Stimulated activated CD8-positive, alpha-beta memory T cell treated with anti-CD3 and anti-CD28 coated beads, Interleukin-15, amount 100 ng/mL, for 48 hours (primary cell): ENCODE measurements around the gene JAK1.

ENCODE experiments used
- DNase-seq, 2 donors: peaks; one replicate each; pipeline ENCODE4 v3.0.0-alpha.2; 2020; ENCODE audit warnings: low read depth in 2 of 2

JAK1 gene

DNA sequence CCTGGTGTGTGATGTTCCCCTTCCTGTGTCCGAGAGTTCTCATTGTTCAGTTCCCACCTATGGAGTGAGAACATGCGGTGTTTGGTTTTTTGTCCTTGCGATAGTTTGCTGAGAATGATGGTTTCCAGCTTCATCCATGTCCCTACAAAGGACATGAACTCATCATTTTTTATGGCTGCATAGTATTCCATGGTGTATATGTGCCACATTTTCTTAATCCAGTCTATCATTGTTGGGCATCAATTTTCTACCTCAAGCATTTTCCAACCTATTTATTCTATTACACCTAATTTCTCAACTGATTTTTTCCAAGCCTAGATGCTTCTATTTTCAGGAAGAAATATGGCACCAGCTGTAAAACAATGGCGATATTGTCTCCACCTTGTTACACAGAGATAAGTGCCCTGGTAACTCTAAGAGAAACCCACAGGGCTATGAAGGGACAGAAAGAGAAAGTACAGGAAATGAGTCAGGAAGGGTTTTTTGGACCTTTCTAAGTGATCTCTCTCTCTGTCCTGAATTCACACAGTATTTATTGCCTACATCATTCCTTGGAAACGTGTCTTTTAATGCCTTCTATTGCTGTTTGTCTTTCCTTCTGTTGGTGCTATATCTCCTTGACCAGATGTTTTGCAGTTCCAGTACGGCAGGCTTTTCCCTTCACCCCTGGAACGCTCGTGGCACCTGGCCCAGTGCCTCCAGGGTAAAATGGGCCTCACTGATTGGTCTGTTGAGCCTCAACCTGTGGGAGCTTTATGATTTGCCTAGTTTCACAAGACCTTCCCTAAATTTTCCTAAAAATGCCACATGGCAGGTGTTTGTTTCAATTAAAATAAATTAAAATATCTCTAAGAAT lies 14.6 kb upstream of the JAK1 start:
- DNase-seq: no peak

DNA sequence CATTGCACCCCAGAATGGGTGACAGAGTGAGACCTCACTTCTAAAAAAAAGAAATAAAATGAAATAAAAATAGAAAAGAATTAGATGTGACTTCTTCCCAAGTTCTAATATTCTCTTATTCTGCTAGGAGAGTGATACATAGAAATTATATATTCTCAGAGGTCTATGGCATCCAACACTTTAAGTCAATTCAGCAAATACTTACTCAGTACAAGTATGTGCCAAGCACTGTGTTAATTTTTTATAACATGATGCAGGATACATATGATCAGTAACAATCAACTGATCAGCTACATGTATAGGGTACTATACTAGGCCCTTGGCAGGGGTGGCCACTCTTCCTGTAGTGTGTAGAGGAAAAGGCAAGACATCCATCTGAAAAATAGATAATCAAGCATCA lies 13.0 kb upstream of the JAK1 start:
- DNase-seq: no peak

DNA sequence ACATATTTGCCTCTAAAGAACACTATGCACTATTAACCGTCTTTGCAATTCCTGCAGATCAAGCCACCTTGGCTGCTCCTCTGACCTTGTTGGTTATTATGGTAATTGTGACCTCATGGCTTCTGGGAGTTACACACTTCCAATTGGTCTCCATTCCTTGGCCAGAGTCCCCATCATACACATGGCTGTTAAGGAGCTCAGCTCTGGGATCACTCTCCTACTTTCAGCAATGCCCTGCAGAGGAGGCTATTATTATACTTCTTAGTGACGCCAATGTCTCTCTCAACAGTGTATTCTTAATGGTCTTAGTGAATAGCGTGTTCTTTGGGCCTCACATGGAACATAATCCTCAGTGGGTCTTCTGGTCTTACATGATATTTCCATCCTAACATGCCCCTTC lies 10.0 kb upstream of the JAK1 start:
- no peak for DNase-seq

DNA sequence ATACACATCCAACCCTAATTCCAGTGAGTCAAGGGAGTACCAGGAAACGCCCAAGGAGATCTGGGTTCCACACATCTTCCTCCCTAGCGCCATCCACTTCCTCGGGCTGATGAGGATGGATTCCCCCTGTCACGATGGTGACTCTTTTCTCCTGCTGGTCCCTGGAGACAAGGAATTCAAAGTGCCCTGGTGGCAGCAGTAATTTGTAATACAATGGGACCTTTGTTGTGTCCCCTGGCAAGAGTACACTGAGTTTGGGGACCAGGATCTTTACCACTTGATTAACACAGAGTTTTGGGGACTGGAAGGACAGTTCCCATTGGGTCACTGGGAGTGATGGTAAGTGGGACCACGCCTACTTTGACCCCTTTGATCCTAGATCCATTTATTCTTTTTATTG lies 9.4 kb upstream of the JAK1 start:
- no peak for DNase-seq

DNA sequence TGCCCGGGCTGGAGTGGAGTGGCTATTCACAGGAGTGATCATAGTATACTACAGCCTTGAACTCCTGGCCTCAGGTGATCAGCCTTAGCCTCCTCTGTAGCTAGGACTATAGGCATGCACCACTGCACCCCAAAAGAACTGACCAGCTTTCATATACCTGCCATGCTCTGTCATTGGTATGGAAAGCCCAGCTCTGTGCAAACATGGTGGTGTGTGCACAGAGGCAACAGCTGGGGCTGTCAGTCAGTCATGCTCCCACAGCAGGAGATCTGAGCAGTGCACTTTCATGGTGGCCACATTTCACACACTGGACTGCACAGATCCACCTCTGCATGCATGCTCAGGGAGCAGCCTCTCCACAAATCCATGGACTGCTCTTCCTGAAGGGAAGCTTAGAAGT lies 8.8 kb upstream of the JAK1 start:
- DNase-seq: no peak

DNA sequence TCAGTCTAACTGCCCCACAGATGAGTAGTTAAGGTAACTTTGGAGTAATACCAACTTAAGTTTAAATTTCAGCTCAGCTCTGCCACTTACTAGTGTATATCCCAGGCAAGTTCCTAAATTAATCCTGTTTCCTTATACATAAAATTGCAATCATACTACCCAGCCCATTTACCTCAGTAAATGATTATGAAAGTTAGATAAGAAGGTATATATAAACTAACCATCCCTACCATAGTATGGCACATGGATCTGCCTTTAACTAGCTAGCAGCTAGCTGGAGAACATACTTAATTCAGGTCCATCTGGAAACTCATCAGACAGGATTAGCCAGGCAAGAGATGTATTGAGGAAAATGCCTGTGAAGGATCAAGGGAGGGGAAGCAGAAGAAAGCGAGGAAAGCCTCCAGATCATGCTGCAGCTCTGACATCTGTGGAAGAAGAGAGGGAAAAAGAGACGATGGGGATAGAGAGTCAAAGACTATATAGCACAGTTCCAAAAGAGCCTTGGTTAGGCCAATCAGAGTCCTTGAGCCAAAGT lies 8.0 kb upstream of the JAK1 start:
- no peak for DNase-seq

DNA sequence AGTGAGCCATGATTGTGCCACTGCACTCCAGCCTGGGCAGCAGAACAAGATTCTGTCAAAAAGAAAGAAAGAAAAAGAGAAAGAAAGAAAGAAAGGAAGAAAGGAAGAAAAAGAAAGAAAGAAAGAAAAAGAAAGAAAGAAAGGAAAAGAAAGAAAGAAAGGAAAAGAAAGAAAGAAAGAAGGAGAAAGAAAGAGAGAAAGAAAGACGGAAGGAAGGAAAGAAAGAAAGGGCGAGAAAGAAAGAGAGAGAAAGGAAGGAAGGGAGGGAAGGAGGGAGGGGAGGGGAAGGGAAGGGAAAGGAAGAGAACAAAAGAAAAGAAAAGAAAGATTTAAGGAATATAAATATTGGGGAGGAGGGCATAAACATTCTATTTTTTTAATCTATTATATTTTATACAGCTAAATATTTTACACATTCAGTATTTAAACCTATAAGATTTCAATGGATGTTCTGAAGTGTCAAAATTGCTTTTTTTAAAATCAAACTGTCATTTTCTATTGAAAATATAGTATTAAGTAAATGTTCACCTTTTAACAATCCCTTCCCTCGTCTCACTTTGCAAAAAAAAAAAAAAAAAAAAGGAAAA lies 6.8 kb upstream of the JAK1 start:
- no peak for DNase-seq

DNA sequence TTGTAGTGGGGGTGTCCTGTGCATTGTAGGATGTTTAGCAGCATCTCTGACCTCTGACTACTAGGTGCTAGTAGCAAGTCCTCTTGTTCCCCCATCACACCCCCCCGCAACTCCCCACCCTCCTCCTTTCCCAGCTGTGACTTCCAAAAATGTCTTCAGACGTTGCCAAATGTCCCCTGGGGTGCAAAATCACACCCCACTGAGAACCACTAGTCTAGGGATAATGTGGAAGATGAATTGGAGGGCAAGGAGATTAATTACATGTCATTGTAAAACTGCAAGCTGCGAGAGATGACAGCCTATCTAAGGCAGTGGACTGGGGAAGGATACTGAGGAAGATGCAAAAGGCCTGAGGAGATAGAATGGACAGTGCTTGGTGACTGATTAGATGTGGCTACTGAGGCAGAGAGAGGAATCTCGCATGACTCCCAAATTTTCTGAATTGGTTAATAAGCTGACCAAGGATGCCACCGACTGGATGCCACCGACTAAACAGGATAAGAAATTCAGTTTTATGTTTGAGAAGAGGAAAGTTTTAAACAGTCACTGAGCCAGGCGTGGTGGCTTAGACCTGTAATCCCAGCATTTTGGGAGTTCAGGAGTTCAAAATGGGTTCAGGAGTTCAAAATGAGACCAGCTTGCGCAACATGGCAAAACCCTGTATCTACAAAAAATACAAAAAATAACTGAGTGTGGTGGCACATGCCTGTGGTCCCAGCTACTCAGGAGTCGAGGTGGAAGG lies 3.1 kb upstream of the JAK1 start:
- no peak for DNase-seq

DNA sequence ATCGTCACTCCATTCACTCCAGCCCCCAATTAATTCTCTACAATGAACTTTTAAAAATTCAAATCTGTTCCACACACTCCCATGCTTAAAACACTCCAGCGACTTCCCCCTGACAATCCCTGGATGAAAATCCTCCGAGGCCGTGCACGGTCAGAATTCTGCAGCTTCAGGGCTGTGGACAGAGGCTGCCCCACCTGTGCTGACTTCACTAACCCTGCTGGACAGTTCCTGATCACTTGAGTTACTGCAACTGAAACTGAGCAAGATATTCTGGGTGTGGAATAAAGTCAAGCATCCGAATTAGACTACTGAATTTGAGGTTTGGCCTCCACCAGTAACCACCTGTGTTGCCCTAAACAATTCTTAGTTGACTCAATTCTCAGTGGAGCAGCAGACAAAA lies 1.0 kb upstream of the JAK1 start:
- no peak for DNase-seq

DNA sequence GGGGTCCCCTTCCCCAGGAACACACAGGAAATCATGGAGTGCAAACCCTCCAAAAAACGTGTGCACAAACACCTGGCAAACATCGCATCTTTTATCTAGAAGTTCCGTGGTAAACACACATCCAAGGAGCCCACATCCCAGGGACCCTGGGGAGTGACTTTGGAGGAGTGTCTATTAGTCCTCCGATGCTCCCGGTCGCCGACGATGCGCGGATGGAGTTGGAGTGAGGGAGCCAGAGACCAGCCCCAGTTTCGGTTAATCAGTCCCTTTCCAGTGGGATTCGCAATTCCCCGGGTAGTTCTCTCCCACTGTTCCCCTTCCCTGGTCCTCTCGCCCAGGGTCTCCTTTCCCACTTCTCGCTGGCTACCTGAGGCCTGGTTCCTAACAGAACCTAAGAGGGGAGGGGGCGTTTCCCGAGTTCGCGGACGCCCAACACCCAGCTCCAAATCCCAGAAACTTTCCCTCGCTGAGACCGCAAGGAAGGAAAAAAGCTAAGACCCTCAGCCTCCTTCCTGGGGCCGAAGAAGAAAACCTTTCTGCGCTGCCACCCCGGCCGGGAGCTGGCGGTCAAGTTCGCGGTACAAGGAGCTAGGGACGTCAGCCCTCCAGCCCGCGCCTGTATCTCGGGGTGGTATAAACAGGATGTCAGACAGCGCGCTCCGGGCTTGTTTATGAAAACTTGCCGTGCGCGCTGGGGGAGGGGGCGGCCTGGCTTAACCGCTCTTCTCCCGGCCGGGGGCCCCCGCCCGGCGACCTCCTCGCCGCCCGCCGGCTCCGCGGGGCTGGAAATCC lies 787 bp downstream of the JAK1 start:
- DNase-seq: peak; percentile 55 to 57

DNA sequence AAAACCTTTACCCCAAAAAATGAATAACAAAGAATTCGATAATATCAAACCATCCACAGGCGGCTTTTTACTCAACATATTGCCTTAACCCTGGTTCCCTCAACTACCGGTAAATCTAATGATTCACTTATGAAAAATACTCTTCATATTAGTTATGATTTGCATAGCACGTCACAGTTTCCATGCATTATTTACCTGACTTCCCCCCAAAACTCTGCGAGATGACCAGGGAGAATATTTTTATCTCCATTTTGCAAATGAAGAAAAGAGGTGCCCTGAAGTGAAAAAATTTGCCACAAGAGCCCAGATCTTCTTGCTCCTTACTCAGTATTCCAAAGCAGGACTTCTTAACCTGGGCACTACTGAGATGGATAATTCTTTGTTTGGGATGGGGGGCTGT lies 2.9 kb downstream of the JAK1 start:
- no peak for DNase-seq

DNA sequence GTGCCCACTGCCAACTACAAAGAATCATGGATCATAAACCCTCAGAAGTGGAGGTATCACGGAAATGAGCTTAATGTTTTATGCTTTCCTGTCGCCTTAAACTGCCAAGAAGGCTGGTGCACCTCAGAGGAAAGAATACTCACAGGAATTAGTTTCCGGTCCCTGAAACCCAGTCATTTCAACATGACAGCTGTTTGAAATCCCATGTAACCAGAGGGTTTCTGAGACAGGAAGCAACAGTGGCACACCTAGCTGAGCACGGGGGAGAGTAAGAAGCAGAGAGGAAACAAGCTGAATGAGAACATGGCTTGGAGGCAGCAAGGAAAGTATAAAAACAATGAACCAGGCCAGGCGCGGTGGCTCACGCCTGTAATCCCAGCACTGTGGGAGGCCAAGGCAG lies 3.9 kb downstream of the JAK1 start:
- no peak for DNase-seq

DNA sequence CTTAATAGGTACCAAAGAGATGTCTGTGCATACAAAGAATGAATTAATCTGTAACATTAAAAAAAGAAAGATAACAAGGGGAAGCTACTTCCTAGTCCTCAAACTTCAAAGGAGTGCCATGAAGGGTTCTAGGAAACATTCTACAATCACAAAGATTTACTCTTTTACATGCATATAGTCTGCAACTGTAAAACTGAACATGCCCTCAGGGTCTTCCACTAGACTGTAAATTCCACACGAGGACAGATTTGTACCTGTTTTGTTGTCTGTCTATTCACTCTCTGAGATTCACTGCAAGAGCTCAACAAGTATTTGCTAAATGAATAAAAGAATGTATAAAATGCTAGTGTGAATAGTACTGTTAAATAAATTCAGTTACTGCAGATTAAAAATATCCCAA lies 4.4 kb downstream of the JAK1 start:
- no peak for DNase-seq

DNA sequence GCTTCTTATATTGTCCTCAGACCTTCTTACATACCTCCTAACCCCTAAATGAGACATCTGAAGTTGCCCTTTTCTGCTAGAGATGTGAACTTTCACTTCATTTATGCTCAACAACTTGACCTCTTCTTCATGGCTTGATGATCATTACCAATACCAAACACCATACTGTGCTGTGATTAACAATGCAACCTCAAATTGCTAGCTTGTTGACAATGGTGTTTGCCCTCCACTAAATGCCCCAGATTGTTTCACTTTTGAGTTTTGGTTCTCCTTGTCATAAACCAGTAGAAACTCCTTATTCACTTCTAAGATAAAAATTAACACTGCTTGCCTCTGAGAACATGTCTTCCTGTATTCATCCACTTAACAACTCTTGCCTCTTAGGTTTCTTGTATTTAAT lies 5.6 kb downstream of the JAK1 start:
- DNase-seq: no peak

DNA sequence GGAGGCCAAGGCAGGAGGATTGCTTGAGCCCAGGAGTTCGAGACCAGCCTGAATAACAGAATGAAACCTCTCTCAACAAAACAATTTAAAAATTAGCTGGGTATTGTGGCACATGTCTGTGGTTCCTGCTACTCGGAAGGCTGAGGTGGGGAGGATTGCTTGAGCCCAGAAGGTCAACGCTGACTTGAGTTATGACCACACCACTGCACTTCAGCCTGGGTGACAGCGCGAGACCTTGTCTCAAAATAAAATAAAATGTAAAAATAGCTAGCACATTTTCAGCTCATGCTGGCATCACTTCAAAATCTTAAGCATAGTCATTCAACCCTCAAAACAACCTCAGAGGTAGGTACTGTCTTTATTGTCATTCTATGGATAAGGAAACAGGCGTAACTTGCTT lies 6.4 kb downstream of the JAK1 start:
- DNase-seq: no peak

DNA sequence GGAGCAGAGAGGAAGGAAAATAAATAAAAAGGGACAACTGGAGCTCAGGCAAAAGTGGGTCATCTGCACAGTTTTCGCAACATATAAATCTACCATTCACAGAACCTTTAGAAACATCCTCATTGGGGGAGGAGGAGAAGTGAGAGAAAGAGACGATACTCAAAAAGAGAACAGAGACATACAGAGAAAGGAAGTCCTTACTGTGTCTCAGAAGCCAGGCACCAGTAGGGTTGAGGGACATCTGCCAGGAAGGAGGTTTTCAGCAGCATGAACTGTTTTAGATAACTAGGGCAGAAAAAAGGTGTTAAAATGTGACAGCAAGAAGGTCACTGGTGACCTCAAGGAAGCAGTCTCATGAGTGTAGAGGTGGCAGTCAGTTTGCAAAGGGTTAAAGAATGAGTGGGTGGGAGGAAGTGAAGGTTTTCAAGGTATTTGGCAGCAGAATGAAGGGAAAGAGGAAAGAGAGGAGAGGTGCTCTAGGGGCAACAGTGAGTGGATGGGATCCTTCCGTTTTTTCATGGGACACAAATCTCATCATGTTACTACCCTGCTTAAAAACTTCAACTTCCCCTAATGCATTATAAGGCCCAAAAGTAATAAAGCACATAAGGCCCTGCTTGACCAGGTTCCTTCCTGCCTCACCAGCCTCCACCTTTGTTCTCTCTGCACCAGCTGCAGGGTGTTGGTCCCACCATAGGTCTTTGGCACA lies 9.5 kb downstream of the JAK1 start:
- DNase-seq: no peak

DNA sequence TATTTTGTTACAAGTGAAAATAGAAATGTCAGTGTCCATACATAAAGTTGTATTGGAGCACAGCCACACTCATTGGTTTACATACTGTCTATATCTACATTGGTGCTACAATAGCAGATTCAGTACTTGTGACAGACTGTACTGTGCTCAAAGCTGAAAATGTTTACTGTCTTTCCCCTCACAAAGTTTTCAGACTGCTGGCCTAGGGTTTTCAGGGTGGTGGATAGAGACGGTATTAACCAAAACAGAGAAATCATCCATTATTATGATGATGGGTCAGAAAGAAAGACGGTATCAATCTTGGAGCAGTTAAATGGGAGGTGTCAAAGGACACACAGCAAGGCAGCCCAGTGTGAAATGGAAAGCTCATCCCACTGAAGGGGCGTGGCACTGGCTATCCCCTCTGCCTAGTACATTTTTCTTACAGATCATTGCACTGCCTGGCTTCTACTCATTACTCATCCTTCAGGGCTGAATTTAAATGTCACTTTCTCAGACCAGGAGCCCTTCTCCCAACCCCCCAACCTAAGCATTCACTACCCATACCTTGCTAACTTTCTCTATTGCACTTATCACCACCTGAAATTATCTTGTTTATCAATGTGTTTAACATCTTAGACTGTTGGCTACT lies 10.2 kb downstream of the JAK1 start:
- no peak for DNase-seq

DNA sequence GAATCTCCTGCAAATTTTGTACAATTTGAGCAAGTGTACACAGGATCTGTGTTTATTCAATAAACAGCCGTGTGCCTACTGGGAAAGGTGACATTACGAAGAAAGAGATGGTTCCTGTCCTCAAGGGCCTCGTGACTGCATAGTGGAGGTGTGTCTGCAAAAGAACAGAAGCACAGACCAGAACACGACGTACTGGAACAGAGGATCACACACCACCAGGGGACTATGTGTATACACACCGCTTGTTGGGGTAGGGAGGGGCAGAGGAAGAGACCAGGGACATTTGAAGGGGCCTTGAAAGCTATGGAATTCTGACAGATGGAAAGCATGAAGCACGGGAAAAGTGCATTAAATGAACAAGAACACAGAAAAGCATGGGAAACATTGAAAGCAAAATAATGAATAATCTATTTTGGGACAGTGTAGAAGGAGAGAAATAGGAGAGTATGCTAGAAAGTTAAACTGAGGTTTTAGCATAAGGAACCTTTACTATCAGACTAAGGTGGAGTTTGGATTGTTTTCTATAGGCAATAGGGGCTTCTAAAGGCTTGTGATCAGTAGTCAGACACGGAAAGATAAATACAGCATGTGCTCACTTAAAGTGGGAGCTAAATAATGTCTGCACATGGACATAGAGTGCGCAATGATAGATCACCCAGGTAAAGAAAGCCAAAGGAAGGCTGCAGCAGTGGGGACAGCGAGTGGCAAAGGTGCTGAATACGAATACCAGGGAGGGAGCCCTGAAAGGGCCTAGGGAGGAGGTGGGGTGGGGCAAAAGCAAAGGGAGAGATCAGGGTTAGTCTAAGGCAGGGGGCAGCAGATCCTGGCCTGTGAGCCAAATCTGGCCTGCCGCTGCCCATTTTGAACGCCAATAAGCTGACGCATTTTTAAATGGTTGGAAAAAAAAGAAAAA lies 11.0 kb downstream of the JAK1 start:
- no peak for DNase-seq

DNA sequence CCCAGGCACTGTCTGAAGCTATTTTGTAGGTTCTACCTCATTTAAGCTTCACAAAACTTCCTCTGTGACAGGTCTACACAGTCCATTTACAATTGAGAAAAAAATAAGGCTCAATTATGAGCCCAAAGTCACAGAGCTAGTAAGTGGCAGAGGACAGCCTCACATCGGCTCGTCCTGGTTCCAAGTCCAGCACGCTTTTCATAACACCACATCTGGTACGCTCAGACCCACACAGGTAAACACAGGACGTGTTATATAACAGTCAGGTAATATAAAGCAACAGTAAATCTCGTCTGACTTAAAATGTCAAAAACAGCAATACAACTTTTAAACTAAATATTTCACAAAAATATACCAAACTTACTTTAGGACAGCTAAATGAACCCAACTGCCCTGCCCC lies 13.1 kb downstream of the JAK1 start:
- no peak for DNase-seq
